SK-N-SH (cell line): ENCODE measurements around the gene ACLY. TPM values are rescaled to one million over a fixed set of nuclear protein-coding genes. Genes with fewer than 3 reads are reported as not detected.

Experiments
- CTCF ChIA-PET: fragments of 300-600, 350-600 bp; formaldehyde crosslinking; extraction: SDS; loops from one replicate; lab custom pipeline; 2021; lab: Yijun Ruan, JAX
- POLR2A ChIA-PET: fragments of 350-600 bp; sonication (Branson Sonifier 250); formaldehyde crosslinking; extraction: SDS; loops from one replicate; lab custom pipeline; 2020; ENCODE audit warnings: antibody characterized with exemption, inconsistent platforms; lab: Yijun Ruan, JAX
- DNase-seq: peaks from one replicate; pipeline ENCODE4 v3.0.0; 2012
- H2AFZ ChIP-seq: fragments of 200-600 bp; sonication (generic); 2 replicates; pipeline ENCODE4 v1.8.1; 2016; ENCODE audit warnings: antibody characterized with exemption, mild to moderate bottlenecking, low read depth
- H3F3A ChIP-seq: fragments of 200-600 bp; sonication (generic); replicated peaks from 2 replicates; pipeline ENCODE3; 2016; ENCODE audit warnings: antibody characterized with exemption, mild to moderate bottlenecking; ENCODE audit not compliant: insufficient read depth
- H3K27ac ChIP-seq, 2 experiments: fragments of 200-500 bp in 1 of 2; fragments of 200-600 bp in 1 of 2; sonication (Bioruptor generic) in 1 of 2; sonication (generic), shearing (Covaris generic) in 1 of 2; 2 replicates each; pipeline versions ENCODE4 v1.5.1 to v1.6.1; 2014 to 2016; ENCODE audit warnings: low read depth in 2 of 2, inconsistent platforms in 1 of 2, low read length in 1 of 2, mild to moderate bottlenecking in 1 of 2, mixed read lengths in 1 of 2
- H3K27me3 ChIP-seq: fragments of 200-600 bp; sonication (generic), shearing (Covaris generic); 2 replicates; pipeline ENCODE4 v1.6.1; 2016; ENCODE audit warnings: mixed run types; ENCODE audit not compliant: insufficient read depth
- H3K36me3 ChIP-seq, 2 experiments: fragments of 200-500 bp in 1 of 2; fragments of 200-600 bp in 1 of 2; sonication (Bioruptor generic) in 1 of 2; sonication (generic) in 1 of 2; replicated peaks in 1 of 2; 2 replicates each; pipeline versions ENCODE3 to v1.5.1; 2014 to 2016; ENCODE audit warnings: low read length in 1 of 2, mild to moderate bottlenecking in 1 of 2; ENCODE audit not compliant: insufficient read depth in 2 of 2, control insufficient read depth in 1 of 2
- H3K4me1 ChIP-seq, 2 experiments: fragments of 200-500 bp in 1 of 2; fragments of 200-600 bp in 1 of 2; sonication (Bioruptor generic) in 1 of 2; sonication (generic), shearing (Covaris generic) in 1 of 2; 2 replicates each; pipeline versions ENCODE4 v1.5.1 to v1.6.1; 2014 to 2016; ENCODE audit warnings: low read depth in 1 of 2, low read length in 1 of 2, mixed run types in 1 of 2; ENCODE audit not compliant: insufficient read depth in 2 of 2, control insufficient read depth in 1 of 2
- H3K4me2 ChIP-seq: fragments of 200-600 bp; sonication (generic), shearing (Covaris generic); 2 replicates; pipeline ENCODE4 v1.6.1; 2017; ENCODE audit warnings: mixed run types
- H3K4me3 ChIP-seq, 2 experiments: fragments of 200-500 bp in 1 of 2; fragments of 200-600 bp in 1 of 2; sonication (Bioruptor generic) in 1 of 2; sonication (generic), shearing (Covaris generic) in 1 of 2; 2 replicates each; pipeline versions ENCODE4 v1.5.1 to v1.8.1; 2014 to 2016; ENCODE audit warnings: low read depth in 2 of 2, inconsistent platforms in 1 of 2, low read length in 1 of 2, mild to moderate bottlenecking in 1 of 2, mixed read lengths in 1 of 2, moderate library complexity in 1 of 2
- H3K79me2 ChIP-seq: fragments of 200-600 bp; sonication (generic); 2 replicates; pipeline ENCODE4 v1.8.1; 2017; ENCODE audit warnings: mild to moderate bottlenecking; ENCODE audit not compliant: insufficient read depth
- H3K9ac ChIP-seq: fragments of 200-600 bp; sonication (generic); 2 replicates; pipeline ENCODE4 v1.6.1; 2017; ENCODE audit warnings: mixed run types
- H3K9me2 ChIP-seq: fragments of 200-600 bp; sonication (generic); 2 replicates; pipeline ENCODE4 v1.6.1; 2017; ENCODE audit warnings: mixed run types
- H3K9me3 ChIP-seq: fragments of 200-600 bp; sonication (generic); 2 replicates; pipeline ENCODE4 v1.6.1; 2017; ENCODE audit warnings: mixed run types, mild to moderate bottlenecking, moderate library complexity
- H4K20me1 ChIP-seq: fragments of 200-600 bp; sonication (generic); 2 replicates; pipeline ENCODE4 v1.6.1; 2017; ENCODE audit warnings: mild to moderate bottlenecking, mixed run types; ENCODE audit not compliant: insufficient read depth
- ELF1 ChIP-seq: IDR thresholded peaks from 2 replicates; pipeline ENCODE4 v1.4.0; 2012
- EP300 ChIP-seq, 2 experiments: IDR thresholded peaks; 2 replicates each; pipeline versions ENCODE4 v1.4.0 to v1.6.1; 2012; ENCODE audit warnings: borderline replicate concordance in 1 of 2, low read depth in 1 of 2, low read length in 1 of 2
- EZH2phosphoT487 ChIP-seq: fragments of 200-600 bp; sonication (generic); IDR thresholded peaks from 2 replicates; pipeline ENCODE4 v1.6.1; 2017; ENCODE audit warnings: low read depth, mixed run types, mild to moderate bottlenecking, antibody characterized with exemption, moderate library complexity, borderline replicate concordance
- FOSL2 ChIP-seq: IDR thresholded peaks from 2 replicates; pipeline ENCODE4 v1.4.0; 2012; ENCODE audit warnings: low read depth, mild to moderate bottlenecking, moderate library complexity, borderline replicate concordance
- FOXJ3 ChIP-seq: sonication (generic); formaldehyde crosslinking; IDR thresholded peaks from 2 replicates; pipeline ENCODE4 v1.5.1; 2020; ENCODE audit warnings: mild to moderate bottlenecking, missing genetic modification reagents
- GABPA ChIP-seq: IDR thresholded peaks from 2 replicates; pipeline ENCODE4 v1.4.0; 2012; ENCODE audit warnings: low read depth, mild to moderate bottlenecking
- GATA2 ChIP-seq: sonication (generic); formaldehyde crosslinking; IDR thresholded peaks from 2 replicates; pipeline ENCODE4 v1.5.0; 2020; ENCODE audit warnings: mild to moderate bottlenecking, missing genetic modification reagents
- JUND ChIP-seq: IDR thresholded peaks from 2 replicates; pipeline ENCODE4 v1.4.0; 2012
- MEF2A ChIP-seq: IDR thresholded peaks from 2 replicates; pipeline ENCODE4 v1.4.0; 2012; ENCODE audit warnings: low read depth, borderline replicate concordance
- NFIC ChIP-seq: IDR thresholded peaks from 2 replicates; pipeline ENCODE4 v1.4.0; 2012; ENCODE audit warnings: borderline replicate concordance
- PBX3 ChIP-seq: IDR thresholded peaks from 2 replicates; pipeline ENCODE4; 2012
- RAD21 ChIP-seq: IDR thresholded peaks from 2 replicates; pipeline ENCODE4 v1.6.1; 2012; ENCODE audit warnings: mild to moderate bottlenecking, low read length
- SMC3 ChIP-seq: IDR thresholded peaks from 2 replicates; pipeline ENCODE4 v1.6.1; 2012; ENCODE audit warnings: low read depth, low read length, improper control_type of control experiment
- TAF1 ChIP-seq: IDR thresholded peaks from 2 replicates; pipeline ENCODE4 v1.6.1; 2012; ENCODE audit warnings: low read depth, mild to moderate bottlenecking, low read length, moderate library complexity, borderline replicate concordance
- WGBS: methylation state at CpG from one replicate; pipeline ENCODE4 v1.1.6; 2017; ENCODE audit warnings: low lambda C conversion rate; 5-methylcytosine and 5-hydroxymethylcytosine counted together
- polyA plus RNA-seq, 3 experiments: library from polyadenylated mRNA; depleted of rRNA; stranded (reverse); fragments of >200 nt; gene quantifications; 2 replicates each; pipeline ENCODE4 v1.2.3, GENCODE V29; 2012
- TF ChIP-seq, protein P1 (sequence below): fragments of 200-600 bp; sonication (generic); IDR thresholded peaks from 2 replicates; pipeline ENCODE4 v1.6.1; 2017; ENCODE audit warnings: antibody characterized with exemption, mild to moderate bottlenecking, moderate library complexity
- TF ChIP-seq, protein P2 (sequence below): IDR thresholded peaks from 2 replicates; pipeline ENCODE4 v1.4.0; 2012; ENCODE audit warnings: low read depth, borderline replicate concordance
- TF ChIP-seq, protein P3 (sequence below): IDR thresholded peaks from 2 replicates; pipeline ENCODE4 v1.4.0; 2012; ENCODE audit warnings: low read depth

The ACLY gene
- polyA plus RNA-seq, 1 of the 3 experiments (the other 2 are of a cell fraction) = 163 TPM

- Histone ChIP-seq H3K9me2 (no peaks in the 10 kb centered on the region), H4K20me1 (peaks cover 46% of the 10 kb centered on the region), H2AFZ (no peak overlapping the region), H3K27me3 (no peaks in the 10 kb centered on the region), H3K9ac (peak overlapping the region; percentile 92; the same call in 1 of the 2 replicates), H3K36me3 (peaks cover 13 to 15% of the 10 kb centered on the region in 2 experiments), H3F3A (peaks cover 17% of the 10 kb centered on the region), H3K4me3 (peak overlapping the region; percentile 91 to 95; a peak in 3 of 4 replicates), H3K27ac (no peak overlapping the region), H3K4me1 (peaks cover 5 to 24% of the 10 kb centered on the region in 2 experiments; a peak in 2 of 4 replicates), H3K9me3 (no peaks in the 10 kb centered on the region), H3K79me2 (peaks cover 68% of the 10 kb centered on the region), H3K4me2 (peak overlapping the region; percentile 91)
- no peak for DNase-seq
- ChIA-PET CTCF (interaction anchor here (1.2 kb wide), 1 partner anchor 8 kb away, joined by 3 read pairs; no protein-coding TSS in a partner anchor), POLR2A (interaction anchor here (2.8 kb wide), 1 partner anchor 51 kb away, joined by 12 read pairs; the partner anchor contains the start of genes FKBP10 and P3H4)
- TF ChIP-seq ELF1 (no peak), FOSL2 (no peak), GABPA (no peak), FOXJ3 (CRISPR knock-in tag) (no peak), GATA2 (no peak), EP300 (IDR thresholded peaks at IDR 0.05; ENCODE audit: borderline replicate concordance in 1 of 2, low read depth in 1 of 2, low read length in 1 of 2) (no peak), JUND (no peak), RAD21 (no peak), NFIC (no peak), TAF1 (no peak), PBX3 (no peak), MEF2A (no peak), SMC3 (no peak), EZH2phosphoT487 (no peak)
- TF ChIP-seq, protein P1, sequence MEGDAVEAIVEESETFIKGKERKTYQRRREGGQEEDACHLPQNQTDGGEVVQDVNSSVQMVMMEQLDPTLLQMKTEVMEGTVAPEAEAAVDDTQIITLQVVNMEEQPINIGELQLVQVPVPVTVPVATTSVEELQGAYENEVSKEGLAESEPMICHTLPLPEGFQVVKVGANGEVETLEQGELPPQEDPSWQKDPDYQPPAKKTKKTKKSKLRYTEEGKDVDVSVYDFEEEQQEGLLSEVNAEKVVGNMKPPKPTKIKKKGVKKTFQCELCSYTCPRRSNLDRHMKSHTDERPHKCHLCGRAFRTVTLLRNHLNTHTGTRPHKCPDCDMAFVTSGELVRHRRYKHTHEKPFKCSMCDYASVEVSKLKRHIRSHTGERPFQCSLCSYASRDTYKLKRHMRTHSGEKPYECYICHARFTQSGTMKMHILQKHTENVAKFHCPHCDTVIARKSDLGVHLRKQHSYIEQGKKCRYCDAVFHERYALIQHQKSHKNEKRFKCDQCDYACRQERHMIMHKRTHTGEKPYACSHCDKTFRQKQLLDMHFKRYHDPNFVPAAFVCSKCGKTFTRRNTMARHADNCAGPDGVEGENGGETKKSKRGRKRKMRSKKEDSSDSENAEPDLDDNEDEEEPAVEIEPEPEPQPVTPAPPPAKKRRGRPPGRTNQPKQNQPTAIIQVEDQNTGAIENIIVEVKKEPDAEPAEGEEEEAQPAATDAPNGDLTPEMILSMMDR = no peak
- TF ChIP-seq, protein P2, sequence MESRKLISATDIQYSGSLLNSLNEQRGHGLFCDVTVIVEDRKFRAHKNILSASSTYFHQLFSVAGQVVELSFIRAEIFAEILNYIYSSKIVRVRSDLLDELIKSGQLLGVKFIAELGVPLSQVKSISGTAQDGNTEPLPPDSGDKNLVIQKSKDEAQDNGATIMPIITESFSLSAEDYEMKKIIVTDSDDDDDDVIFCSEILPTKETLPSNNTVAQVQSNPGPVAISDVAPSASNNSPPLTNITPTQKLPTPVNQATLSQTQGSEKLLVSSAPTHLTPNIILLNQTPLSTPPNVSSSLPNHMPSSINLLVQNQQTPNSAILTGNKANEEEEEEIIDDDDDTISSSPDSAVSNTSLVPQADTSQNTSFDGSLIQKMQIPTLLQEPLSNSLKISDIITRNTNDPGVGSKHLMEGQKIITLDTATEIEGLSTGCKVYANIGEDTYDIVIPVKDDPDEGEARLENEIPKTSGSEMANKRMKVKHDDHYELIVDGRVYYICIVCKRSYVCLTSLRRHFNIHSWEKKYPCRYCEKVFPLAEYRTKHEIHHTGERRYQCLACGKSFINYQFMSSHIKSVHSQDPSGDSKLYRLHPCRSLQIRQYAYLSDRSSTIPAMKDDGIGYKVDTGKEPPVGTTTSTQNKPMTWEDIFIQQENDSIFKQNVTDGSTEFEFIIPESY = no peak
- TF ChIP-seq, protein P3, sequence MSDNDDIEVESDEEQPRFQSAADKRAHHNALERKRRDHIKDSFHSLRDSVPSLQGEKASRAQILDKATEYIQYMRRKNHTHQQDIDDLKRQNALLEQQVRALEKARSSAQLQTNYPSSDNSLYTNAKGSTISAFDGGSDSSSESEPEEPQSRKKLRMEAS = no peak
- 81% methylated on average over 18 of the region's 18 CpGs for WGBS
Measured at GRCh38 chr17:41863074-41863848, 55.5 kb downstream of the ACLY start.
